SK-N-SH treated with all-trans-retinoic acid at 6 μM for 48 hours (cell line): ENCODE data around the gene KRTAP5-2.
"Not testable (repeated sequence)": the region's sequence is repeated elsewhere in the genome, so short reads cannot be mapped to it uniquely, and the experiment has no call there.

Experiments
- ATAC-seq: fragments of 200-7000 bp; cut with Tn5 transposase; 3 replicates; pipeline ENCODE4 v1.9.1; 2020; ENCODE audit warnings: mild to moderate bottlenecking, moderate library complexity
- BACH2 ChIP-seq: fragments of 250-450 bp; sonication (Bioruptor Pico); IDR thresholded peaks from 2 replicates; pipeline ENCODE4 v1.9.0; 2021; ENCODE audit warnings: mild to moderate bottlenecking, borderline replicate concordance
- CSDC2 ChIP-seq: fragments of 250-450 bp; sonication (Bioruptor Pico); IDR thresholded peaks from 2 replicates; pipeline ENCODE4 v1.5.0; 2020; ENCODE audit warnings: mild to moderate bottlenecking, moderate library complexity
- ESRRG ChIP-seq: fragments of 250-450 bp; sonication (Bioruptor Pico); IDR thresholded peaks from 2 replicates; pipeline ENCODE4 v1.6.1; 2021; ENCODE audit warnings: mild to moderate bottlenecking
- GLIS3 ChIP-seq: fragments of 250-450 bp; sonication (Bioruptor Pico); IDR thresholded peaks from 2 replicates; pipeline ENCODE4 v1.5.0; 2020; ENCODE audit warnings: mild to moderate bottlenecking, moderate library complexity
- ISL1 ChIP-seq: fragments of 250-450 bp; sonication (Bioruptor Pico); IDR thresholded peaks from 2 replicates; pipeline ENCODE4 v2.1.2; 2022; ENCODE audit warnings: mild to moderate bottlenecking, moderate library complexity
- OSR1 ChIP-seq: fragments of 250-450 bp; sonication (Bioruptor Pico); IDR thresholded peaks from 2 replicates; pipeline ENCODE4 v1.8.0; 2022; ENCODE audit warnings: moderate library complexity, mild to moderate bottlenecking, inconsistent platforms
- PPARA ChIP-seq: fragments of 250-450 bp; sonication (Bioruptor Pico); IDR thresholded peaks from 2 replicates; pipeline ENCODE4 v1.5.0; 2020; ENCODE audit warnings: mild to moderate bottlenecking, borderline replicate concordance
- RARB ChIP-seq: fragments of 250-450 bp; sonication (Bioruptor Pico); IDR thresholded peaks from 2 replicates; pipeline ENCODE4 v1.8.0; 2021; ENCODE audit warnings: mild to moderate bottlenecking, moderate library complexity
- SNAI2 ChIP-seq: fragments of 250-450 bp; sonication (Bioruptor Pico); IDR thresholded peaks from 2 replicates; pipeline ENCODE4 v1.5.0; 2020; ENCODE audit warnings: mild to moderate bottlenecking, moderate library complexity
- TCF4 ChIP-seq: fragments of 250-450 bp; sonication (Bioruptor Pico); IDR thresholded peaks from 2 replicates; pipeline ENCODE4 v1.8.0; 2021; ENCODE audit warnings: mild to moderate bottlenecking, moderate library complexity, borderline replicate concordance
- TOX ChIP-seq: fragments of 250-450 bp; sonication (Bioruptor Pico); IDR thresholded peaks from 2 replicates; pipeline ENCODE4 v1.8.0; 2021; ENCODE audit warnings: mild to moderate bottlenecking, moderate library complexity, borderline replicate concordance
- ZC3H10 ChIP-seq: fragments of 250-450 bp; sonication (Bioruptor Pico); IDR thresholded peaks from 2 replicates; pipeline ENCODE4 v1.5.1; 2021; ENCODE audit warnings: mild to moderate bottlenecking, moderate library complexity
- ZFP3 ChIP-seq: fragments of 250-450 bp; sonication (Bioruptor Pico); IDR thresholded peaks from 2 replicates; pipeline ENCODE4 v1.5.0; 2020; ENCODE audit warnings: mild to moderate bottlenecking, moderate library complexity
- ZFP30 ChIP-seq: fragments of 450-650 bp; formaldehyde crosslinking; IDR thresholded peaks from 2 replicates; pipeline ENCODE4 v1.5.0; 2022; ENCODE audit warnings: mild to moderate bottlenecking, moderate library complexity
- ZNF565 ChIP-seq: fragments of 450-650 bp; formaldehyde crosslinking; conservative IDR thresholded peaks from 2 replicates; pipeline ENCODE4 v1.5.0; 2020; ENCODE audit warnings: low read depth, mild to moderate bottlenecking, moderate library complexity
- ZNF70 ChIP-seq: fragments of 450-650 bp; formaldehyde crosslinking; IDR thresholded peaks from 2 replicates; pipeline ENCODE4 v1.5.0; 2020; ENCODE audit warnings: mild to moderate bottlenecking, moderate library complexity
- ZNF8 ChIP-seq: fragments of 450-650 bp; formaldehyde crosslinking; IDR thresholded peaks from 2 replicates; pipeline ENCODE4 v1.5.0; 2020; ENCODE audit warnings: mild to moderate bottlenecking, moderate library complexity
- TF ChIP-seq, protein P1 (sequence below): fragments of 250-450 bp; sonication (Bioruptor Pico); IDR thresholded peaks from 2 replicates; pipeline ENCODE4 v1.5.1; 2021; ENCODE audit warnings: mild to moderate bottlenecking, moderate library complexity
- TF ChIP-seq, protein P2 (sequence below): fragments of 250-450 bp; sonication (Bioruptor Pico); IDR thresholded peaks from 2 replicates; pipeline ENCODE4 v1.5.0; 2020; ENCODE audit warnings: mild to moderate bottlenecking, moderate library complexity
- TF ChIP-seq, protein P3 (sequence below): fragments of 250-450 bp; sonication (Bioruptor Pico); IDR thresholded peaks from 2 replicates; pipeline ENCODE4 v1.8.0; 2020; ENCODE audit warnings: mild to moderate bottlenecking, moderate library complexity, borderline replicate concordance
- TF ChIP-seq, protein P4 (sequence below): fragments of 250-450 bp; sonication (Bioruptor Pico); IDR thresholded peaks from 2 replicates; pipeline ENCODE4 v1.5.1; 2020; ENCODE audit warnings: low read depth, mild to moderate bottlenecking, moderate library complexity
- TF ChIP-seq, protein P5 (sequence below): fragments of 250-450 bp; sonication (Bioruptor Pico); IDR thresholded peaks from 2 replicates; pipeline ENCODE4 v1.8.0; 2021; ENCODE audit warnings: low read depth, mild to moderate bottlenecking, moderate library complexity, borderline replicate concordance

The KRTAP5-2 gene

DNA sequence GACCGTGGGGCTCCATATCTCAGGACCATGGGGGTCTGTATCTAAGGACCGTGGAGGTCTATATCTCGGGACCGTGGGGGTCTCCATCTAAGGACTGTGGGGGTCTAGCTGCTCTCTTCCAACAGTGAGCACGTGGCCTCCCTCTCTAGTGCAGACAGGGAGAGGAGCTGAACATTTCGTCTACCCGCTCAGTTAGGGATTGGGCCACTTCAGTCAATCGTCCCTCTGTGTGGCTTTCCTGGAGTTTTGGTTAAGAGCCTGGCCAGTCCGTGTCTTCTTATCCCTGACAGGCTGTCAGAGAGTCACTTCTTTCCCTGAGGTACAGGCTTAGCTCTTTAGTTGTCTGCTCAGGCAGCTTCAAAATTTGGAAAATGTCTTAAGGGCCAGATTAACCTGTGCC lies 16.1 kb downstream of the KRTAP5-2 start:
- ATAC-seq: no peak
- no peak for TF ChIP-seq RARB (CRISPR knock-in tag)
- no peak for TF ChIP-seq SNAI2
- TF ChIP-seq, protein P1, sequence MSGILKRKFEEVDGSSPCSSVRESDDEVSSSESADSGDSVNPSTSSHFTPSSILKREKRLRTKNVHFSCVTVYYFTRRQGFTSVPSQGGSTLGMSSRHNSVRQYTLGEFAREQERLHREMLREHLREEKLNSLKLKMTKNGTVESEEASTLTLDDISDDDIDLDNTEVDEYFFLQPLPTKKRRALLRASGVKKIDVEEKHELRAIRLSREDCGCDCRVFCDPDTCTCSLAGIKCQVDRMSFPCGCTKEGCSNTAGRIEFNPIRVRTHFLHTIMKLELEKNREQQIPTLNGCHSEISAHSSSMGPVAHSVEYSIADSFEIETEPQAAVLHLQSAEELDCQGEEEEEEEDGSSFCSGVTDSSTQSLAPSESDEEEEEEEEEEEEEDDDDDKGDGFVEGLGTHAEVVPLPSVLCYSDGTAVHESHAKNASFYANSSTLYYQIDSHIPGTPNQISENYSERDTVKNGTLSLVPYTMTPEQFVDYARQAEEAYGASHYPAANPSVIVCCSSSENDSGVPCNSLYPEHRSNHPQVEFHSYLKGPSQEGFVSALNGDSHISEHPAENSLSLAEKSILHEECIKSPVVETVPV (CRISPR knock-in tag): no peak

DNA sequence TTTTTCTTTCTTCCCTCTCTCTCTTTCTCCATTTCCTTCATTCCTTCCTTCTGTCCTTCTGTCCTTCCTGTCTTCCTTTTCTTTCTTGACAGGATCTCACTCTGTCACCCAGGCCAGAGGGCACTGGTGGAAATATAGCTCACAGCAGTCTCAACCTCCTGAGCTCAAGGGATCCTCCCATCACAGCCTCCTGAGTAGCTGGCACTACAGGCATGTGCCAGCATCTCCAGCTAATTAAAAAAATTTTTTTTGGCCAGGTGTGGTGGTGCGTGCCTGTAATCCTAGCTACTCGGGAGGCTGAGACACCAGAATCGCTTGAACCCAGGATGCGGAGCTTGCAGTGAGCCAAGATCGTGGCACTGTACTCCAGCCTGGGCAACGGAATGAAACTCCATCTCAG lies 21.3 kb downstream of the KRTAP5-2 start:
- no peak for ATAC-seq
- TF ChIP-seq PPARA (CRISPR knock-in tag): no peak
- TF ChIP-seq SNAI2: no peak
- TF ChIP-seq, protein P2, sequence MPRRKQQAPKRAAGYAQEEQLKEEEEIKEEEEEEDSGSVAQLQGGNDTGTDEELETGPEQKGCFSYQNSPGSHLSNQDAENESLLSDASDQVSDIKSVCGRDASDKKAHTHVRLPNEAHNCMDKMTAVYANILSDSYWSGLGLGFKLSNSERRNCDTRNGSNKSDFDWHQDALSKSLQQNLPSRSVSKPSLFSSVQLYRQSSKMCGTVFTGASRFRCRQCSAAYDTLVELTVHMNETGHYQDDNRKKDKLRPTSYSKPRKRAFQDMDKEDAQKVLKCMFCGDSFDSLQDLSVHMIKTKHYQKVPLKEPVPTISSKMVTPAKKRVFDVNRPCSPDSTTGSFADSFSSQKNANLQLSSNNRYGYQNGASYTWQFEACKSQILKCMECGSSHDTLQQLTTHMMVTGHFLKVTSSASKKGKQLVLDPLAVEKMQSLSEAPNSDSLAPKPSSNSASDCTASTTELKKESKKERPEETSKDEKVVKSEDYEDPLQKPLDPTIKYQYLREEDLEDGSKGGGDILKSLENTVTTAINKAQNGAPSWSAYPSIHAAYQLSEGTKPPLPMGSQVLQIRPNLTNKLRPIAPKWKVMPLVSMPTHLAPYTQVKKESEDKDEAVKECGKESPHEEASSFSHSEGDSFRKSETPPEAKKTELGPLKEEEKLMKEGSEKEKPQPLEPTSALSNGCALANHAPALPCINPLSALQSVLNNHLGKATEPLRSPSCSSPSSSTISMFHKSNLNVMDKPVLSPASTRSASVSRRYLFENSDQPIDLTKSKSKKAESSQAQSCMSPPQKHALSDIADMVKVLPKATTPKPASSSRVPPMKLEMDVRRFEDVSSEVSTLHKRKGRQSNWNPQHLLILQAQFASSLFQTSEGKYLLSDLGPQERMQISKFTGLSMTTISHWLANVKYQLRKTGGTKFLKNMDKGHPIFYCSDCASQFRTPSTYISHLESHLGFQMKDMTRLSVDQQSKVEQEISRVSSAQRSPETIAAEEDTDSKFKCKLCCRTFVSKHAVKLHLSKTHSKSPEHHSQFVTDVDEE (CRISPR knock-in tag): no peak
- TF ChIP-seq RARB (CRISPR knock-in tag): no peak
- TF ChIP-seq ZC3H10 (CRISPR knock-in tag): no peak
- TF ChIP-seq, protein P3, sequence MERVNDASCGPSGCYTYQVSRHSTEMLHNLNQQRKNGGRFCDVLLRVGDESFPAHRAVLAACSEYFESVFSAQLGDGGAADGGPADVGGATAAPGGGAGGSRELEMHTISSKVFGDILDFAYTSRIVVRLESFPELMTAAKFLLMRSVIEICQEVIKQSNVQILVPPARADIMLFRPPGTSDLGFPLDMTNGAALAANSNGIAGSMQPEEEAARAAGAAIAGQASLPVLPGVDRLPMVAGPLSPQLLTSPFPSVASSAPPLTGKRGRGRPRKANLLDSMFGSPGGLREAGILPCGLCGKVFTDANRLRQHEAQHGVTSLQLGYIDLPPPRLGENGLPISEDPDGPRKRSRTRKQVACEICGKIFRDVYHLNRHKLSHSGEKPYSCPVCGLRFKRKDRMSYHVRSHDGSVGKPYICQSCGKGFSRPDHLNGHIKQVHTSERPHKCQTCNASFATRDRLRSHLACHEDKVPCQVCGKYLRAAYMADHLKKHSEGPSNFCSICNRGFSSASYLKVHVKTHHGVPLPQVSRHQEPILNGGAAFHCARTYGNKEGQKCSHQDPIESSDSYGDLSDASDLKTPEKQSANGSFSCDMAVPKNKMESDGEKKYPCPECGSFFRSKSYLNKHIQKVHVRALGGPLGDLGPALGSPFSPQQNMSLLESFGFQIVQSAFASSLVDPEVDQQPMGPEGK (CRISPR knock-in tag): no peak

DNA sequence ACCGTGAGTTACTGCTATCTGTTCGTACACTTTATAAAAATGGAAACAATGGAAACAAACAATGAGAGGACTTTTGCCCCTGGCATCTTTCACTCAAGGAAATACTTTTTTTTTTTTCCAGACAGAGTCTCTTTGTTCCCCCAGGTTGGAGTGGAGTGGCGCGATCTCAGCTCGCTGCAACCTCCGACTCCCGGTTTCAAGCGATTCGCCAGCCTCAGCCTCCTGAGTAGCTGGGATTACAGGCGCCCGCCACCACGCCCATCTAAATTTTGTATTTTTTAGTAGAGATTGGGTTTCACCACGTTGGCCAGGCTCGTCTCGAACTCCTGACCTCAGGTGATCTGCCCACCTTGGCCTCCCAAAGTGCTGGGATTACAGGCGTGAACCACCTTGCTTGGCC lies 22.3 kb downstream of the KRTAP5-2 start:
- not testable (repeated sequence) for ATAC-seq

DNA sequence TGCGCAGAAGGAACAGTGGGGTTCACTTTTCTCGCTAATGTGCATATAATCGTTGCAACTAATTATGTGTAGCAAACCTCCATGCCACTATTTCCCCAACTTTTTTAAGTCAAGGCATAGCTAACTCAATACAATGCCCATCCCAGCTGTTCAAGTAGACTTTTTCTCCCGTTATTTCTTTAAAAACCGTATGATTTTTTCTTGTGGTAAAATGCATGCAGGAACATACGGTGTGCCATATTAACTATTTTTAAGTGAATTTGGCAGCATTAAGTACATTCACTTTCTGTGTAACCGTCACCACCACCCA lies 23.2 kb downstream of the KRTAP5-2 start:
- TF ChIP-seq SNAI2 (no peak), PPARA (CRISPR knock-in tag) (no peak), ESRRG (no peak), BACH2 (no peak), ZFP3 (no peak), ZNF8 (CRISPR knock-in tag) (no peak), ZNF70 (CRISPR knock-in tag) (no peak), GLIS3 (no peak), ISL1 (CRISPR knock-in tag) (no peak), CSDC2 (CRISPR knock-in tag) (no peak), TOX (CRISPR knock-in tag) (no peak), RARB (CRISPR knock-in tag) (no peak), TCF4 (CRISPR knock-in tag) (no peak), ZNF565 (no peak)
- TF ChIP-seq, protein P4, sequence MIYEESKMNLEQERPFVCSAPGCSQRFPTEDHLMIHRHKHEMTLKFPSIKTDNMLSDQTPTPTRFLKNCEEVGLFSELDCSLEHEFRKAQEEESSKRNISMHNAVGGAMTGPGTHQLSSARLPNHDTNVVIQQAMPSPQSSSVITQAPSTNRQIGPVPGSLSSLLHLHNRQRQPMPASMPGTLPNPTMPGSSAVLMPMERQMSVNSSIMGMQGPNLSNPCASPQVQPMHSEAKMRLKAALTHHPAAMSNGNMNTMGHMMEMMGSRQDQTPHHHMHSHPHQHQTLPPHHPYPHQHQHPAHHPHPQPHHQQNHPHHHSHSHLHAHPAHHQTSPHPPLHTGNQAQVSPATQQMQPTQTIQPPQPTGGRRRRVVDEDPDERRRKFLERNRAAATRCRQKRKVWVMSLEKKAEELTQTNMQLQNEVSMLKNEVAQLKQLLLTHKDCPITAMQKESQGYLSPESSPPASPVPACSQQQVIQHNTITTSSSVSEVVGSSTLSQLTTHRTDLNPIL: no peak
- ATAC-seq: no peak

DNA sequence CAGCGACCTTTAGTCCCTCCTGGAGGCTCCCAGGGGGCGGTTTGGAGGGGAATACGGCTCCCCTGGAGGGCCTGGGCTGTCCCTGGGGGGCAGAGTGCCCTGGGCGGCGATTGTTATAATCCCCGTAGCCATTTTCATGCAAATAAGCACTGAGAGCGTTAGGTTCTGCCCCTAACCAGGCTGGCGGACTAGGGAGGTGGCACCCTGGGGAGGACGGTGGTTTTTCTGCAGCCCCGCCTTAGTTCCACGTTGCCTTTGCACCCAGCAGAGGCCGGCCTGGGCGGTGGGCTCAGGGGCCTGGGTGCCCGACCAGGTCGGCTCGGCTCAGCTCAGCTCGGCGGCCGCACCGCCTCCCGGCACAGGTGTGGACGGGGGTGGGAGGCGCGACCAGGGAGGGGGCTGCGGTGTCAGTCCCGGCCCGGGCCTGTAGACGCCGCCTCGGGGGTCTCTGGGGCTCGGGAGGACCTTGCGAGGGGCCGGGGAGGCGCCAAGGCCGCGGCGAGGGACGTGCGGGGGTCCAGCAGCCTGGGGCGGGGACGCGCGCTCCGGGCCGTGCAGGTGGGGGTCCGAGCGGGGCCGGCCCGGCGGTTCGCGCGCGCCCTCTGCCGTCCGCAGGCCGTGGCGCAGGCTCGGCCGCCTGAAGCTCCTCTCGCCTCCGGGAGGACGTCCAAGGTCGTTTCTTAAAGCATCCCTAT lies 23.7 kb downstream of the KRTAP5-2 start:
- peak; percentile 74 for ATAC-seq
- TF ChIP-seq BACH2 (no peak), SNAI2 (no peak), ZFP30 (CRISPR knock-in tag) (no peak), CSDC2 (CRISPR knock-in tag) (no peak), ZNF565 (no peak), OSR1 (no peak), TOX (CRISPR knock-in tag) (no peak), TCF4 (CRISPR knock-in tag) (no peak), PPARA (CRISPR knock-in tag) (no peak), ZNF8 (CRISPR knock-in tag) (no peak), ZFP3 (no peak)
- TF ChIP-seq, protein P5, sequence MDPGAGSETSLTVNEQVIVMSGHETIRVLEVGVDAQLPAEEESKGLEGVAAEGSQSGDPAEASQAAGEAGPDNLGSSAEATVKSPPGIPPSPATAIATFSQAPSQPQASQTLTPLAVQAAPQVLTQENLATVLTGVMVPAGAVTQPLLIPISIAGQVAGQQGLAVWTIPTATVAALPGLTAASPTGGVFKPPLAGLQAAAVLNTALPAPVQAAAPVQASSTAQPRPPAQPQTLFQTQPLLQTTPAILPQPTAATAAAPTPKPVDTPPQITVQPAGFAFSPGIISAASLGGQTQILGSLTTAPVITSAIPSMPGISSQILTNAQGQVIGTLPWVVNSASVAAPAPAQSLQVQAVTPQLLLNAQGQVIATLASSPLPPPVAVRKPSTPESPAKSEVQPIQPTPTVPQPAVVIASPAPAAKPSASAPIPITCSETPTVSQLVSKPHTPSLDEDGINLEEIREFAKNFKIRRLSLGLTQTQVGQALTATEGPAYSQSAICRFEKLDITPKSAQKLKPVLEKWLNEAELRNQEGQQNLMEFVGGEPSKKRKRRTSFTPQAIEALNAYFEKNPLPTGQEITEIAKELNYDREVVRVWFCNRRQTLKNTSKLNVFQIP (CRISPR knock-in tag): no peak
- TF ChIP-seq, protein P2 (CRISPR knock-in tag): no peak
